CD4-positive, alpha-beta memory T cell (primary cell): ENCODE measurements around the gene SPG11. TPM values are rescaled to one million over a fixed set of nuclear protein-coding genes. Genes with fewer than 3 reads are reported as not detected.

Source experiments
- CTCF ChIA-PET: fragments of 350-600 bp; sonication (Branson Sonifier 250); formaldehyde crosslinking; loops from one replicate; lab custom pipeline; 2021; ENCODE audit warnings: inconsistent platforms; ENCODE audit not compliant: partially characterized antibody; lab: Charles Lee
- POLR2A ChIA-PET: fragments of 350-600 bp; sonication (Branson Sonifier 250); formaldehyde crosslinking; loops from one replicate; lab custom pipeline; 2021; ENCODE audit not compliant: partially characterized antibody; lab: Charles Lee
- DNase-seq, 5 donors: peaks; one replicate each; pipeline versions ENCODE4 v3.0.0 to v3.0.0-alpha.2; 2020 to 2022; ENCODE audit warnings: mixed read lengths in 1 of 5
- H3K27ac ChIP-seq: one replicate; pipeline ENCODE4 v1.7.0; 2013; ENCODE audit warnings: low read depth, low read length
- H3K27me3 ChIP-seq: 2 replicates; pipeline ENCODE4 v1.7.0; 2013; ENCODE audit warnings: mild to moderate bottlenecking, low read length, moderate library complexity; ENCODE audit not compliant: insufficient read depth
- H3K36me3 ChIP-seq: 2 replicates; pipeline ENCODE4 v1.7.0; 2013; ENCODE audit warnings: mild to moderate bottlenecking, low read length, moderate library complexity; ENCODE audit not compliant: insufficient read depth
- H3K4me1 ChIP-seq: 2 replicates; pipeline ENCODE4 v1.7.0; 2013; ENCODE audit warnings: mild to moderate bottlenecking, low read length, moderate library complexity; ENCODE audit not compliant: insufficient read depth
- H3K4me3 ChIP-seq, 2 donors: one replicate each; pipeline ENCODE4 v1.7.0; 2013; ENCODE audit warnings: low read length in 2 of 2, mild to moderate bottlenecking in 1 of 2
- H3K9me3 ChIP-seq, 2 donors: one replicate each; pipeline ENCODE4 v1.7.0; 2013; ENCODE audit warnings: low read length in 2 of 2, control low read depth in 1 of 2; ENCODE audit not compliant: control insufficient read depth in 1 of 2
- H3K27ac Mint-ChIP-seq, 7 donors: one replicate each; pipeline ENCODE4 v1.8.0; 2020 to 2021; ENCODE audit warnings: mixed read lengths in 7 of 7, mild to moderate bottlenecking in 6 of 7, inconsistent platforms in 3 of 7, moderate library complexity in 3 of 7
- H3K27me3 Mint-ChIP-seq, 2 donors: one replicate each; pipeline ENCODE4 v1.8.0; 2020 to 2021; ENCODE audit warnings: mixed read lengths in 2 of 2
- H3K36me3 Mint-ChIP-seq, 2 donors: one replicate each; pipeline ENCODE4 v1.8.0; 2020 to 2021; ENCODE audit warnings: mixed read lengths in 2 of 2, inconsistent platforms in 1 of 2, mild to moderate bottlenecking in 1 of 2
- H3K4me1 Mint-ChIP-seq, 4 donors: one replicate each; pipeline ENCODE4 v1.8.0; 2020 to 2021; ENCODE audit warnings: mixed read lengths in 4 of 4, mild to moderate bottlenecking in 1 of 4
- H3K4me3 Mint-ChIP-seq, 8 donors: one replicate each; pipeline ENCODE4 v1.8.0; 2020 to 2021; ENCODE audit warnings: mixed read lengths in 8 of 8, mild to moderate bottlenecking in 7 of 8, moderate library complexity in 6 of 8, inconsistent platforms in 3 of 8
- H3K9me3 Mint-ChIP-seq, 8 donors: one replicate each; pipeline ENCODE4 v1.8.0; 2020 to 2021; ENCODE audit warnings: mixed read lengths in 8 of 8, mild to moderate bottlenecking in 5 of 8, inconsistent platforms in 3 of 8, moderate library complexity in 1 of 8
- intact Hi-C: fragments of 100-400 bp; cut with micrococcal nuclease; formaldehyde crosslinking; loops from one replicate; pipeline ENCODE4 v1.15.1; 2023
- polyA plus RNA-seq, 2 donors: library from polyadenylated mRNA; unstranded; fragments of 300-500 nt; fragmentation: Illumina TruSeq; gene quantifications; one replicate each; pipeline ENCODE4 v1.2.3, GENCODE V29; 2021
- total RNA-seq, 2 experiments: library from RNA; stranded (reverse); gene quantifications; one replicate each; pipeline ENCODE4 v1.2.3, GENCODE V29; 2021

The SPG11 gene
- total and polyA plus RNA-seq, 4 experiments from 2014 or later, result 12.2 to 121 (median 69.3) TPM

DNA sequence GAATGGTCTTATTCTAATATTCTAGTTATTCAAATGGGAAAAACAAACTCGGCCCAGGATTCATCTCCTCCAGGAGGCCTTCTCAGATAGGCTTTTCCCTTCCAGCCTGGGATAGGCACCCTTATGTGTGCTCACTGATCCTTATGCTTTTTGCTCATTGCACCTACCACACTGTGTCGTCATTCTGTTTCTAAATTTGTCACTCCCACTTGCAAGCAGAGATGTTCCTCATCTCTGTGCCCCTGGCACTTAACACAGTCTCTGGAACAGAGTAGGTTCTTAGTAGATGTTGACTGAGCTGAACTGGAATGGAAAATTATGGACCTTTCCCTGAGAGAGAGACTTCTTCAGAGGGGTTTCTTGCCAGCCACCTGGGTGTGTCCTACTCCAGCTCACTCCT lies 18.7 kb upstream of the SPG11 start:
- Mint-ChIP-seq H3K27ac (peak overlapping the region; percentile 86 to 96 (median 93)), H3K27me3 (no peaks in the 10 kb centered on the region), H3K4me3 (peak overlapping the region in 7 of 8 donors; percentile 64 to 82 (median 75)), H3K4me1 (peaks cover 66 to 99% (median 83%) of the 10 kb centered on the region in 4 donors), H3K36me3 (peaks cover 45 to 54% of the 10 kb centered on the region in 2 donors), H3K9me3 (peaks cover 0 to 71% (median 57%) of the 10 kb centered on the region in 8 donors)
- Histone ChIP-seq H3K4me1 (peaks cover 75% of the 10 kb centered on the region), H3K9me3 (no peaks in the 10 kb centered on the region), H3K4me3 (peak overlapping the region in 1 of 2 donors; percentile 13), H3K36me3 (no peaks in the 10 kb centered on the region), H3K27ac (peak overlapping the region; percentile 70), H3K27me3 (no peaks in the 10 kb centered on the region)
- intact Hi-C loops, result no loop called here
- no peak for DNase-seq
- CTCF ChIA-PET, result interaction anchor here (1.2 to 13.2 kb wide), 8 partner anchors 9 to 69 kb away, joined by 3 to 167 read pairs (median 14); partner anchors contain the start of genes B2M, PATL2, SPG11 and TRIM69
- POLR2A ChIA-PET, result interaction anchor here (1.1 to 51.9 kb wide), 6 partner anchors 10 to 394 kb away, joined by 3 to 5737 read pairs (median 17); partner anchors contain the start of genes B2M, GOLM2, PATL2 and SPG11

DNA sequence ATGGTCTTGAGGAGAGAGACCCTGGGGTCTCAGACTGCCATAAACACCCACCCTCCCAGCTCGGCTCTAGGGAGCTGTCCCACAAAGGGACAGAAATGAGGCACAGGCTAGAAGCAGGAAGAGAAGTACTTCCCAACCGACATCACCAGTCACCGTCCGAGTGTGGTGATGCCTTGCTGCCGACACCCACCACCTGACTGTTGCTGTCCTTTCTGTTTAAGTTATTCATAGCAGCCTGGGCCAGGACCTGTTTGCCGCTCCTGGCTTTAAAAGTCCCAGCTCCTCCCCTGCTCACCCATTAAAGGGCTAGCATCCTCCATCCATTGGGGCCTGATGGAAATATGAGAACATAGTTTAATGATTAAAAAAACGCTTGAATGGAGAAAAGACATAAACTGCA lies 13.2 kb upstream of the SPG11 start:
- Histone ChIP-seq H3K27ac (peak overlapping the region; percentile 39), H3K4me3 (peak overlapping the region; percentile 10 to 23), H3K9me3 (no peaks in the 10 kb centered on the region), H3K4me1 (peaks cover 100% of the 10 kb centered on the region), H3K27me3 (no peaks in the 10 kb centered on the region), H3K36me3 (no peaks in the 10 kb centered on the region)
- Mint-ChIP-seq H3K4me3 (peak overlapping the region; percentile 45 to 88 (median 82)), H3K27me3 (no peaks in the 10 kb centered on the region), H3K4me1 (peaks cover 67 to 95% (median 86%) of the 10 kb centered on the region in 4 donors), H3K36me3 (peaks cover 16 to 22% of the 10 kb centered on the region in 2 donors), H3K9me3 (peaks cover 3 to 18% (median 11%) of the 10 kb centered on the region in 8 donors), H3K27ac (peak overlapping the region; percentile 87 to 97 (median 95))
- peak in 1 of 5 donors; percentile 22 for DNase-seq
- CTCF ChIA-PET, result interaction anchor here (1.0 to 13.2 kb wide), 10 partner anchors 7 to 74 kb away, joined by 4 to 167 read pairs (median 6); partner anchors contain the start of genes B2M, PATL2, SPG11 and TRIM69
- intact Hi-C loops, result loop anchor here (1.0 to 2.0 kb wide), 4 partner anchors 10 to 35 kb away; partner anchors contain the start of genes B2M, PATL2 and SPG11
- POLR2A ChIA-PET, result interaction anchor here (3.5 to 51.9 kb wide), 3 partner anchors 8 to 46 kb away, joined by 75 to 5737 read pairs (median 1003); partner anchors contain the start of genes B2M, PATL2, SPG11 and TRIM69

DNA sequence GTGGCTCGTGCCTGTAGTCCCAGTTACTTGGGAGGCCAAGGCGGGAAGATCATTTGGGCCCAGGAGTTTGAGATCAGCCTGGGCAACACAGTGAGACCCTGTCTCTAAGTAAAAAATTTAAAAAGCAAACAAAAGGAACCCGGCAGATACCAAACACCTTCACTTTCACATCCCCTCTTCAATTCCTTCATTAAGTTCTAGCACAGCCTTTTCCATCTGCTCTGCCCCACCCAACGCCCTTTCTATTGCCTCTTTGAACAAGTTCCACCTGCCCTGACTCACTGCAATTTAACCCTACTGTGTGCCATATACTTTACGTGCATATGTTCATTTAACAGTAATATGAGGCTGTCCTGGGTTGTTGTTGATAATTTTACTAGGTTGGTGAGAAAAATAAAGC lies 12.4 kb upstream of the SPG11 start:
- CTCF ChIA-PET, result interaction anchor here (1.0 to 13.2 kb wide), 8 partner anchors 8 to 33 kb away, joined by 3 to 167 read pairs (median 6); partner anchors contain the start of genes B2M, PATL2 and SPG11
- Mint-ChIP-seq H3K9me3 (peaks cover 3 to 12% (median 6%) of the 10 kb centered on the region in 8 donors), H3K4me1 (peaks cover 65 to 95% (median 86%) of the 10 kb centered on the region in 4 donors), H3K27me3 (no peaks in the 10 kb centered on the region), H3K27ac (peak overlapping the region; percentile 74 to 97 (median 92)), H3K4me3 (peak overlapping the region in 7 of 8 donors; percentile 77 to 88 (median 80)), H3K36me3 (peaks cover 13 to 16% of the 10 kb centered on the region in 2 donors)
- intact Hi-C loops, result loop anchor here (2.0 kb wide), 2 partner anchors 13 to 15 kb away; partner anchors contain the start of gene SPG11
- Histone ChIP-seq H3K4me1 (peaks cover 100% of the 10 kb centered on the region), H3K9me3 (no peaks in the 10 kb centered on the region), H3K27me3 (no peaks in the 10 kb centered on the region), H3K4me3 (peak overlapping the region in 1 of 2 donors; percentile 30), H3K36me3 (no peaks in the 10 kb centered on the region), H3K27ac (peak overlapping the region; percentile 39)
- DNase-seq, result no peak
- POLR2A ChIA-PET, result interaction anchor here (3.5 to 51.9 kb wide), 4 partner anchors 7 to 47 kb away, joined by 75 to 5737 read pairs (median 1003); partner anchors contain the start of genes B2M, PATL2, SPG11 and TRIM69

DNA sequence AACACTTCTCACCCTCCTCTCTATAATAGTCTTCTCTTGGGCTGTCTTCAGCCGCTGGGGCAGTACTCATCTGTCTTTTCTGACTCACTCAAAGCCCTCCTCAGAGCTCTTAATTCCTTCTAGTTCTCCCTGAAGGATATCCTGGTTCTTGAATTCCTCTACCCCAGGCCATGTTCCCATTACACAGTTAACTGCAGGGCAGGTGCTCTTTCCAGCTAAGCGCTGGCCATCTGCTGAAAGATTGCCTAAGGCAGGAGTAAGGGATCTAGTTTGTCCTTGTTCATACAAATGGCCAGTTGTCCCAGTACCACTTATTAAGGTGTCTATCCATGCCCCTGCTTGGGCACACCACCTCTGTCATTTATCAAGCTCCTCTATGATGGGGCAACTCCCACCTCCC lies 10.2 kb upstream of the SPG11 start:
- Mint-ChIP-seq H3K9me3 (peaks cover 0 to 4% (median 1%) of the 10 kb centered on the region in 8 donors), H3K27ac (peak overlapping the region; percentile 53 to 85 (median 74)), H3K27me3 (no peaks in the 10 kb centered on the region), H3K36me3 (peaks cover 11 to 12% of the 10 kb centered on the region in 2 donors), H3K4me1 (peaks cover 68 to 96% (median 89%) of the 10 kb centered on the region in 4 donors), H3K4me3 (peak overlapping the region in 3 of 8 donors; percentile 33 to 48 (median 46))
- no peaks in the 10 kb centered on the region for H3K36me3 ChIP-seq
- ChIA-PET CTCF (interaction anchor here (1.2 to 3.0 kb wide), 5 partner anchors 10 to 55 kb away, joined by 3 to 24 read pairs (median 12); partner anchors contain the start of genes B2M, PATL2 and SPG11), POLR2A (interaction anchor here (1.2 to 51.9 kb wide), 4 partner anchors 5 to 49 kb away, joined by 3 to 5737 read pairs (median 1003); partner anchors contain the start of genes B2M, PATL2, SPG11 and TRIM69)
- DNase-seq, result no peak
- H3K4me1 ChIP-seq, result peaks cover 100% of the 10 kb centered on the region
- no peaks in the 10 kb centered on the region for H3K27me3 ChIP-seq
- intact Hi-C loops, result no loop called here
- no peak overlapping the region for H3K4me3 ChIP-seq
- H3K27ac ChIP-seq, result peak overlapping the region; percentile 5
- H3K9me3 ChIP-seq, result no peaks in the 10 kb centered on the region

DNA sequence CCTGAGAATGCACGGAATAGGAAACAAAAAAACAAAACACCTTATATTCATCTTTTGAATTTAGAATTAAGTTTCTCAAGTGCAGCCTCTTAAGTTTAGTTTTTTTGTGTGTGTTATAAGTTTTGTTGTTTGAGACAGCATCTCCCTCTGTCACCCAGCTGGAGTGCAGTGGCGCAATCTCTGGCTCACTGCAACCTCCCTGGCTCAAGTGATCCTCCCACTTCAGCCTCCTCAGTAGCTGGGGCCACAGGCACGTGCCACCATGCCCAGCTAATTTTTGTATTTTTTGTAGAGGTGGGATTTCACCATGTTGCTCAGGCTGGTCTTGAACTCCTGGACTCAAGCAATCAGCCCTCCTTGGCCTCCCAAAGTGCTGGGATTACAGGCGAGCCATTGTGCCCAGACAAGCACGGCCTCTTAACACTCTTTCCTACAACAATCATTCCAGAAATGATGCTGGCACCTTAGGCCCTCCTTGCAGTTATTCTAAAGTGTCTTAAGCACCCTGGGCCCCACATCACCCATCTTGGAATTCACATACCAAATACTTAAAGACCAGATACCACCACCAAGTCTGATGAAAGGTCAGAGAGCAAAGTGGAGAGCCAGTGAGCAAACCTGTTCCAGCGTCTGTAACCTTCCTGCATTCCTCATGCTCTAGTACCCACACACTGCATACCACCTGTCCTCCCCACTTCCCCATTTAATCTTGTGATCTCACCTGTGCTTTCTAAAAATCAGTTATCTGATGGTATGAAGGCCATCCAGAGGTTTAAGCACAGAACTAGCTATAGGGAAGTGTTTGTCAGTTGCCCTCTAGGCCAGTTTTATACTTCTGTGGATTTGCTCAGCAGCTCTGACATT lies 6.9 kb upstream of the SPG11 start:
- POLR2A ChIA-PET, result interaction anchor here (1.0 to 51.9 kb wide), 4 partner anchors 7 to 52 kb away, joined by 3 to 5737 read pairs (median 503); partner anchors contain the start of genes B2M, PATL2, SPG11 and TRIM69
- H3K36me3 ChIP-seq, result no peaks in the 10 kb centered on the region
- peaks cover 66 to 95% (median 87%) of the 10 kb centered on the region in 4 donors for H3K4me1 Mint-ChIP-seq
- intact Hi-C loops, result no loop called here
- H3K4me3 ChIP-seq, result no peak overlapping the region
- H3K36me3 Mint-ChIP-seq, result peaks cover 4 to 10% of the 10 kb centered on the region in 2 donors
- H3K4me1 ChIP-seq, result peaks cover 98% of the 10 kb centered on the region
- CTCF ChIA-PET, result interaction anchor here (0.9 to 2.7 kb wide), 9 partner anchors 7 to 67 kb away, joined by 3 to 18 read pairs (median 7); partner anchors contain the start of genes B2M and PATL2
- H3K27me3 ChIP-seq, result no peaks in the 10 kb centered on the region
- peak overlapping the region in 7 of 8 donors; percentile 15 to 80 (median 71) for H3K4me3 Mint-ChIP-seq
- H3K9me3 ChIP-seq, result no peaks in the 10 kb centered on the region
- peak overlapping the region; percentile 40 for H3K27ac ChIP-seq
- DNase-seq, result no peak
- no peaks in the 10 kb centered on the region for H3K27me3 Mint-ChIP-seq
- peaks cover 0 to 3% (median 0%) of the 10 kb centered on the region in 8 donors for H3K9me3 Mint-ChIP-seq
- H3K27ac Mint-ChIP-seq, result peak overlapping the region; percentile 89 to 96 (median 96)

DNA sequence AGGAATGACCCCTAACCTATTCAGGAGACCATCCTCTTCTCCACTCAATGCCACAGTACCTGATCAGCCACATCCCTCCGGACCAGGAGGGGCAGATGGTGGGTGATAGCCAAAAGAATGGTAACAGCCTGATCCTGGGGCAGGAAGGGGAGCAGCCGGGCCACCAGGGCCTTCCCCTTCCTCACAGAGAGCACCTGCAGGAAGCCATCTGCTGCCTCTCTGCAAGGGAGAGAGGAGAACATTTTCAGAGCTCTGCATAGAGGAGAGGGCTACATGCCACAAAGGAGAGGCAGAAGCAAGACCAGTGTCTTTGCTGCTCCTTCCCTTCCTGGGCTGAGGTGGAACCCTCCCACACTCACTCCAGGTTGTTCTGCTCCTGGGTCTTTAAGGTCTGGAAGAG lies 5.5 kb upstream of the SPG11 start:
- peaks cover 0 to 1% (median 0%) of the 10 kb centered on the region in 8 donors for H3K9me3 Mint-ChIP-seq

More for the DNA sequence above, 5.5 kb upstream of the SPG11 start:
- Mint-ChIP-seq H3K4me1 (peaks cover 66 to 94% (median 86%) of the 10 kb centered on the region in 4 donors), H3K27me3 (no peaks in the 10 kb centered on the region), H3K27ac (peak overlapping the region; percentile 75 to 96 (median 90)), H3K36me3 (peaks cover 4 to 6% of the 10 kb centered on the region in 2 donors), H3K4me3 (peak overlapping the region in 5 of 8 donors; percentile 25 to 73 (median 60))
- Histone ChIP-seq H3K27ac (peak overlapping the region; percentile 45), H3K9me3 (no peaks in the 10 kb centered on the region), H3K27me3 (no peaks in the 10 kb centered on the region), H3K36me3 (no peaks in the 10 kb centered on the region), H3K4me3 (no peak overlapping the region), H3K4me1 (peaks cover 98% of the 10 kb centered on the region)
- intact Hi-C loops, result no loop called here
- peak in 1 of 5 donors; percentile 29 for DNase-seq
- ChIA-PET POLR2A (interaction anchor here (0.7 to 51.9 kb wide), 3 partner anchors 14 to 54 kb away, joined by 3 to 5737 read pairs (median 1003); partner anchors contain the start of genes B2M, PATL2 and TRIM69), CTCF (interaction anchor here (1.0 to 2.7 kb wide), 7 partner anchors 9 to 69 kb away, joined by 3 to 18 read pairs (median 10); partner anchors contain the start of genes B2M and PATL2)
